Type B pancreatic cell (in vitro differentiated cells): ENCODE results near the gene COL4A2. TPM values are rescaled to one million over a fixed set of nuclear protein-coding genes. Genes with fewer than 3 reads are reported as not detected.

Experiments
- DNase-seq: peaks from one replicate; pipeline ENCODE4 v3.0.0; 2021; ENCODE audit warnings: mixed read lengths; ENCODE audit not compliant: unreplicated experiment; ENCODE audit errors: extremely low spot score
- H3K27ac Mint-ChIP-seq: 2 replicates; pipeline ENCODE4 v1.8.0; 2021; ENCODE audit warnings: mild to moderate bottlenecking, mixed read lengths
- H3K27me3 Mint-ChIP-seq: 2 replicates; pipeline ENCODE4 v1.8.0; 2021; ENCODE audit warnings: mixed read lengths
- H3K36me3 Mint-ChIP-seq: 2 replicates; pipeline ENCODE4 v1.8.0; 2021; ENCODE audit warnings: mixed read lengths
- H3K4me1 Mint-ChIP-seq: one replicate; pipeline ENCODE4 v1.8.0; 2021; ENCODE audit warnings: mixed read lengths; ENCODE audit not compliant: unreplicated experiment
- H3K4me3 Mint-ChIP-seq: 2 replicates; pipeline ENCODE4 v1.8.0; 2021; ENCODE audit warnings: mild to moderate bottlenecking, mixed read lengths
- H3K9me3 Mint-ChIP-seq: 2 replicates; pipeline ENCODE4 v1.8.0; 2021; ENCODE audit warnings: mixed read lengths
- CTCF ChIP-seq: fragments of 200-600 bp; sonication (generic); conservative IDR thresholded peaks from 2 replicates; pipeline ENCODE4 v1.5.0; 2021; ENCODE audit warnings: antibody characterized with exemption, mild to moderate bottlenecking
- total RNA-seq: library from RNA; stranded (reverse); gene quantifications from 2 replicates; pipeline ENCODE4 v1.2.1, GENCODE V29; 2021; ENCODE audit warnings: low replicate concordance

The COL4A2 gene
- total RNA-seq, 1 donor from 2014 or later, result 145 TPM

DNA sequence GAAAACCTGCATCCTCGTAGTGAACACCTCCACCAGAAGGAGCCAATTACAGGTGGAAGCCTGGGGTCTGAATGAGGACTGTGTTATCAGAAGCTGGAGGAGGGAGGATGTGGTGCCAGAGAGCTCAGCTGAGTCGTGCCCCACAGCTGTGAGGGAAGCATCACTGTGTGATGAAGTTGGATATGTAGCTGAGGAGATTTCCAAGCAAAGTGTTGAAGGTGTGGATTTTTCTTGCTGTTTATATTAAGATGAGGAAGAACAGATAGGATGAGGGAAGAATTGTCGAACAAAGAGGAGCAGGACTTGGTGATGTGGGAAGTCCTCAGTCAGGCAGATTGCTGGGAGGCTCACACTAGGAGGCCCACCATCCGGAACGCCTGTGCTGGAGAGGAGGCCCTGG, 250.0 kb downstream of the COL4A2 start:
- H3K4me3 Mint-ChIP-seq, result no peak overlapping the region
- no peaks in the 10 kb centered on the region for H3K9me3 Mint-ChIP-seq
- no peak overlapping the region for H3K27ac Mint-ChIP-seq
- H3K27me3 Mint-ChIP-seq, result peaks cover 9% of the 10 kb centered on the region
- peaks cover 26% of the 10 kb centered on the region for H3K4me1 Mint-ChIP-seq
- no peak for DNase-seq
- no peaks in the 10 kb centered on the region for H3K36me3 Mint-ChIP-seq
- TF ChIP-seq CTCF, result no peak

- Mint-ChIP-seq H3K9me3 (no peaks in the 10 kb centered on the region), H3K4me1 (peaks cover 27% of the 10 kb centered on the region), H3K36me3 (no peaks in the 10 kb centered on the region), H3K4me3 (no peak overlapping the region), H3K27me3 (peaks cover 9% of the 10 kb centered on the region), H3K27ac (no peak overlapping the region)
- TF ChIP-seq CTCF, result no peak
- no peak for DNase-seq
Observed at GRCh38 chr13:110557610-110558305, 250.7 kb downstream of the COL4A2 start.

- Mint-ChIP-seq H3K27me3 (peaks cover 13% of the 10 kb centered on the region), H3K4me3 (peak overlapping the region; percentile 89), H3K36me3 (peaks cover 4% of the 10 kb centered on the region), H3K9me3 (no peaks in the 10 kb centered on the region), H3K27ac (peak overlapping the region; percentile 75), H3K4me1 (peaks cover 27% of the 10 kb centered on the region)
- TF ChIP-seq CTCF, result no peak
- DNase-seq, result no peak
Observed at GRCh38 chr13:110559429-110559943, 252.4 kb downstream of the COL4A2 start.

GRCh38 chr13:110559986-110560385, 252.9 kb downstream of the COL4A2 start:
- H3K4me1 Mint-ChIP-seq, result peaks cover 31% of the 10 kb centered on the region
- no peak for DNase-seq
- no peaks in the 10 kb centered on the region for H3K9me3 Mint-ChIP-seq
- peaks cover 4% of the 10 kb centered on the region for H3K36me3 Mint-ChIP-seq
- no peak for TF ChIP-seq CTCF
- peak overlapping the region; percentile 27 for H3K27ac Mint-ChIP-seq
- peaks cover 13% of the 10 kb centered on the region for H3K27me3 Mint-ChIP-seq
- H3K4me3 Mint-ChIP-seq, result peak overlapping the region; percentile 89

DNA sequence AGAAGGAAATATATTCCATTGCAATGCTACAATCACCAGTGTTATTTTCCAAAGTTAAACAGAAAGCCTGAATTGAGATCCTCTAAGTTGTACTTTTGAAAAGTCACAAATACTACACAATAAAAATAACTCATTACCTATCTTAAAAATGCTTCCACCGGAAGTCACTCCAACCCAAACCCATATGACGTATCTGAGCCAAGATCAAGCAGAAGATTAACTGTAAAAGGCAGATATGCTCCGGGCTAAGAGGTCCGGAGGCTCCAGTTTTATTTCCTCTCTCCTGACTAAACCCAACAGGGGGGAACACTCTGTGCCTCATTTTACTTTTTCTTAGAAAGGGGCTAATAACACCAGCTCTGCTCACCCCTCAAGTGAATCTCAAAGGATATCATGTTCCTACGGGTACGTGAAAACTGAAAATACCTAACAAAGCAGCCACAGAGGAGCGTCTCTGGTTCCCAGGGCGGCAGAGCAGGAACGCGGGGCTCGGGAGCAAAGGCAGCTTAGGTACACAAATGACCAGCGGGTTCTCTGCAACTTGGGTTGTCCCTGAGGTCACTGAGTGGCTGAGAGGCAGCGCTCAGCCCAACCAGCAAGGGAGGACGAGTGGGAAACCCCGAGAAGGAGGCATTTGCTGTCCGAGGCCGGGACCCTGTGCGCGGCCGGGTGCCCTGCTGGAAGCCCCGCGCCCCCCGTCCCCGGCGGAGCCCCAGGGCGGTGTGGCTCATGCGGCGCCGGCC, 253.7 kb downstream of the COL4A2 start:
- TF ChIP-seq CTCF, result no peak
- H3K9me3 Mint-ChIP-seq, result no peaks in the 10 kb centered on the region
- H3K27me3 Mint-ChIP-seq, result peaks cover 13% of the 10 kb centered on the region
- peak overlapping the region; percentile 89 for H3K4me3 Mint-ChIP-seq
- peak overlapping the region; percentile 79 for H3K27ac Mint-ChIP-seq
- H3K4me1 Mint-ChIP-seq, result peaks cover 32% of the 10 kb centered on the region
- DNase-seq, result no peak
- H3K36me3 Mint-ChIP-seq, result peaks cover 4% of the 10 kb centered on the region
